Measurements from ENCODE around the gene ATP13A3. TPM values are rescaled to one million over a fixed set of nuclear protein-coding genes. Genes with fewer than 3 reads are reported as not detected.

Gene ATP13A3
- total RNA-seq, 1 donor from 2014 or later = 74.6 TPM

- no peak for DNase-seq (ENCODE audit: low read depth, low spot score)
- Mint-ChIP-seq H3K27me3 (ENCODE audit: low read depth) (no peaks in the 10 kb centered on the region), H3K27ac (ENCODE audit: unreplicated experiment) (no peak overlapping the region), H3K4me1 (peaks cover 19% of the 10 kb centered on the region), H3K9me3 (no peaks in the 10 kb centered on the region), H3K4me3 (no peak overlapping the region), H3K36me3 (ENCODE audit: low read depth) (peaks cover 3% of the 10 kb centered on the region)
- TF ChIP-seq CTCF (conservative IDR thresholded peaks at IDR 0.05) = no peak
Measured at GRCh38 chr3:194407423-194407822, 79.4 kb downstream of the ATP13A3 start.

GRCh38 chr3:194405766-194406165 lies 81.0 kb downstream of the ATP13A3 start:
- no peak for DNase-seq (ENCODE audit: low read depth, low spot score)
- peaks cover 3% of the 10 kb centered on the region for H3K36me3 Mint-ChIP-seq (ENCODE audit: low read depth)
- peaks cover 32% of the 10 kb centered on the region for H3K4me1 Mint-ChIP-seq
- no peaks in the 10 kb centered on the region for H3K9me3 Mint-ChIP-seq
- H3K27me3 Mint-ChIP-seq (ENCODE audit: low read depth) = no peaks in the 10 kb centered on the region
- no peak overlapping the region for H3K27ac Mint-ChIP-seq (ENCODE audit: unreplicated experiment)
- TF ChIP-seq CTCF (conservative IDR thresholded peaks at IDR 0.05) = no peak
- no peak overlapping the region for H3K4me3 Mint-ChIP-seq

GRCh38 chr3:194404365-194405140 lies 82.2 kb downstream of the ATP13A3 start:
- Mint-ChIP-seq H3K27ac (ENCODE audit: unreplicated experiment) (no peak overlapping the region), H3K9me3 (no peaks in the 10 kb centered on the region), H3K4me3 (no peak overlapping the region), H3K4me1 (peaks cover 32% of the 10 kb centered on the region), H3K36me3 (ENCODE audit: low read depth) (peaks cover 3% of the 10 kb centered on the region), H3K27me3 (ENCODE audit: low read depth) (no peaks in the 10 kb centered on the region)
- DNase-seq (ENCODE audit: low read depth, low spot score) = no peak
- peak; percentile 88 for TF ChIP-seq CTCF (conservative IDR thresholded peaks at IDR 0.05)

- DNase-seq (ENCODE audit: low read depth, low spot score) = no peak
Measured at GRCh38 chr3:194401868-194402329, 84.9 kb downstream of the ATP13A3 start.

GRCh38 chr3:194401346-194401745 lies 85.5 kb downstream of the ATP13A3 start:
- no peak for TF ChIP-seq CTCF (conservative IDR thresholded peaks at IDR 0.05)
- H3K4me3 Mint-ChIP-seq = no peak overlapping the region
- no peaks in the 10 kb centered on the region for H3K9me3 Mint-ChIP-seq
- no peaks in the 10 kb centered on the region for H3K27me3 Mint-ChIP-seq (ENCODE audit: low read depth)
- no peak for DNase-seq (ENCODE audit: low read depth, low spot score)
- no peak overlapping the region for H3K27ac Mint-ChIP-seq (ENCODE audit: unreplicated experiment)
- peaks cover 3% of the 10 kb centered on the region for H3K36me3 Mint-ChIP-seq (ENCODE audit: low read depth)
- peaks cover 32% of the 10 kb centered on the region for H3K4me1 Mint-ChIP-seq

More at GRCh38 chr3:194401868-194402329, 84.9 kb downstream of the ATP13A3 start:
- peaks cover 30% of the 10 kb centered on the region for H3K4me1 Mint-ChIP-seq
- no peak for TF ChIP-seq CTCF (conservative IDR thresholded peaks at IDR 0.05)
- H3K4me3 Mint-ChIP-seq = no peak overlapping the region
- H3K36me3 Mint-ChIP-seq (ENCODE audit: low read depth) = peaks cover 3% of the 10 kb centered on the region
- no peaks in the 10 kb centered on the region for H3K9me3 Mint-ChIP-seq
- H3K27ac Mint-ChIP-seq (ENCODE audit: unreplicated experiment) = no peak overlapping the region
- no peaks in the 10 kb centered on the region for H3K27me3 Mint-ChIP-seq (ENCODE audit: low read depth)
